Vagina (tissue), 2 donors: ENCODE results near the gene RPTOR.

Experiments used
- POLR2A ChIP-seq, 2 donors: fragments of 450-650 bp; IDR thresholded peaks; one replicate each; pipeline ENCODE4 v1.6.1; 2017; ENCODE audit warnings: antibody characterized with exemption in 2 of 2, mild to moderate bottlenecking in 2 of 2, moderate library complexity in 2 of 2
- TF ChIP-seq, protein P1 (sequence below), 3 experiments: fragments of 450-650 bp in 2 of 3; fragments of 200-600 bp in 1 of 3; sonication (generic) in 1 of 3; IDR thresholded peaks; one replicate each; pipeline ENCODE4 v1.5.1; 2017 to 2019; ENCODE audit warnings: antibody characterized with exemption in 3 of 3, mild to moderate bottlenecking in 2 of 3, moderate library complexity in 2 of 3

DNA sequence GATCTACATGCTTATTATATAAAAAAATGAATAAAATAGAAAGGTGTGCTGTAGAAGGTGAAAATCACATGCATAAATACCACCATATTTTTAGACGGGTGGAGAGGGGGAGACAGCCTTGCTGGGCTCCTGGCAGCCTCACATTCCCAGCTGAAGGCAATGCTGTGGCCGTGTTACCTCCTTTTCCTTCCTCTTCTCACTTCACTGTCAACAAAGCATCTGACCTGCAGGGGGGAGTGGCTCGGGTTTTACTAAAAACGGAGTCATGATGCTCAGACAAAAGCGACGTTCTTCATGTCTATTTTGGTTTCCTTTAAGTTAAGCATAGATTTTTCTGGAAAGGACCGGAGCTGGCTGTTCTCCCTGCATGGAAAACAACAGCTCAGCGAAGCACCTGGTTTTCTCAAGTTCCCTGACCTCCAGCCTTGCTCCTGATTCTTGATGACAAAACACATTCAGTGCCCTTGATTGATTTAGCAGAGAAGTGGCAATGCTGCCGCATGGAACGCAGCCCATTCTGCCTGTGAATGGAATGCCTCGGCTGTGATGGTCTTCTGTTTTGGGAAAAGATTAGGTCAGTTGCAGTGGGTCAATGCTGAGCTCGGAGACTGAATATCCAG lies 5.5 kb upstream of the RPTOR start:
- no peak for TF ChIP-seq POLR2A (IDR thresholded peaks at IDR 0.05)
- TF ChIP-seq, protein P1, sequence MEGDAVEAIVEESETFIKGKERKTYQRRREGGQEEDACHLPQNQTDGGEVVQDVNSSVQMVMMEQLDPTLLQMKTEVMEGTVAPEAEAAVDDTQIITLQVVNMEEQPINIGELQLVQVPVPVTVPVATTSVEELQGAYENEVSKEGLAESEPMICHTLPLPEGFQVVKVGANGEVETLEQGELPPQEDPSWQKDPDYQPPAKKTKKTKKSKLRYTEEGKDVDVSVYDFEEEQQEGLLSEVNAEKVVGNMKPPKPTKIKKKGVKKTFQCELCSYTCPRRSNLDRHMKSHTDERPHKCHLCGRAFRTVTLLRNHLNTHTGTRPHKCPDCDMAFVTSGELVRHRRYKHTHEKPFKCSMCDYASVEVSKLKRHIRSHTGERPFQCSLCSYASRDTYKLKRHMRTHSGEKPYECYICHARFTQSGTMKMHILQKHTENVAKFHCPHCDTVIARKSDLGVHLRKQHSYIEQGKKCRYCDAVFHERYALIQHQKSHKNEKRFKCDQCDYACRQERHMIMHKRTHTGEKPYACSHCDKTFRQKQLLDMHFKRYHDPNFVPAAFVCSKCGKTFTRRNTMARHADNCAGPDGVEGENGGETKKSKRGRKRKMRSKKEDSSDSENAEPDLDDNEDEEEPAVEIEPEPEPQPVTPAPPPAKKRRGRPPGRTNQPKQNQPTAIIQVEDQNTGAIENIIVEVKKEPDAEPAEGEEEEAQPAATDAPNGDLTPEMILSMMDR (IDR thresholded peaks at IDR 0.05), result no peak
